ENCODE data around the gene GH1. TPM values are rescaled to one million over a fixed set of nuclear protein-coding genes. Genes with fewer than 3 reads are reported as not detected.
A peak's percentile ranks its signal among the peaks of the same experiment; 100 is the strongest.

The GH1 gene
- polyA plus RNA-seq, 2 of the 4 experiments (the other 2 are of a cell fraction), result not detected

DNA sequence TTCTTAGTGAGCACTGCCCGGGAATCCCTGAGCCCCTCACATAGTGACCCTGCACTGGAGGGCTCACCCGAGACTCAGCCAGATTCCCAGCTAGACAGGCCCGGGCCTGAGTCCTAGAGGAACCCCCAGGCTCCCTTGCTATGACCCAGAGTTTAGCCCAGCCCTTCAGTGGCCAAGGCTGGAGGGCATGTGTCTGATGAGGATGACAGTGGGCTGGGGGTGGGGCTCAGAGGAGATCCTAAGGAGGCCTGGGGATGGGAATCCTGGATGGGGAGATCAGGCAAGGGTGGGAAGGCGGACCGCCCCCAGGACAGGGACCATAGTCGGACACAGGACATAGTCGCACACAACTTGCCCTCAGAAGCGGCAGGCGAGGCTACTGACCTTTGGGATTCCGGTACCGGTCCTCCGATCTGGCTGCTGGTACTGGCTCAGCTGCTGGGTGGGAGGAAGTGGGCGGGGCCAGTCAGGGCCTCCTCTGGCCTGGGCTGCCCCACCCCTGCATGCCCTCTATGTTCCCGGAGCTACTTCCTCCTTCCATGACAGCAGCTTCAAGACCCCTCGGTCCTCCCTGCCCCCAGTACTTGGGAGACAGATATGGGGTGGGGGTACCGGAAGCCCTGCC, 12.4 kb upstream of the GH1 start:
- DNase-seq (ENCODE audit: low read depth in 1 of 2, low spot score in 1 of 2) (no peak), ATAC-seq (peak in 1 of 2 experiments; percentile 41; a peak in 3 of 6 replicates), FAIRE-seq (no peak)
- WGBS (ENCODE audit: missing lambda C conversion rate), result 74% methylated on average over 16 of the region's 16 CpGs
- H3K27ac ChIP-seq, result no peak overlapping the region
- ChIA-PET POLR2A (no interaction called here), CTCF (interaction anchor here (0.9 to 9.0 kb wide), 11 partner anchors 9 to 351 kb away, joined by 3 to 132 read pairs (median 10); partner anchors contain the start of genes CSHL1 and GH1)
- no peak overlapping the region for H3K4me3 ChIP-seq
- TF ChIP-seq CBX2 (IDR thresholded peaks at IDR 0.05; ENCODE audit: borderline replicate concordance, low read depth), result no peak
- TF ChIP-seq HES2 (IDR thresholded peaks at IDR 0.05), result no peak
- no peak for TF ChIP-seq MAZ (IDR thresholded peaks at IDR 0.05; ENCODE audit: borderline replicate concordance, low read depth, low read length)
- no peak for TF ChIP-seq REST (IDR thresholded peaks at IDR 0.05)
- TF ChIP-seq JUNB (IDR thresholded peaks at IDR 0.05), result no peak
- TF ChIP-seq USF2 (IDR thresholded peaks at IDR 0.05), result no peak
- no peak for TF ChIP-seq GATA3 (IDR thresholded peaks at IDR 0.05; ENCODE audit: borderline replicate concordance)
- TF ChIP-seq CBX8 (IDR thresholded peaks at IDR 0.05), result no peak
- TF ChIP-seq RFX5 (IDR thresholded peaks at IDR 0.05), result no peak
- TF ChIP-seq RAD21 (conservative IDR thresholded peaks at IDR 0.05 in 1 of 2, IDR thresholded peaks at IDR 0.05 in 1 of 2), result no peak
- no peak for TF ChIP-seq ZFP36 (IDR thresholded peaks at IDR 0.05; ENCODE audit: borderline replicate concordance, partially characterized antibody)
- TF ChIP-seq NFE2L2 (conservative IDR thresholded peaks at IDR 0.05; ENCODE audit: low read length), result no peak
- no peak for TF ChIP-seq POLR2A (IDR thresholded peaks at IDR 0.05; ENCODE audit: low read length)
- no peaks in the 10 kb centered on the region for H3K4me1 ChIP-seq
- no peaks in the 10 kb centered on the region for H3K9me3 ChIP-seq
- no peak overlapping the region for H3K4me2 ChIP-seq

DNA sequence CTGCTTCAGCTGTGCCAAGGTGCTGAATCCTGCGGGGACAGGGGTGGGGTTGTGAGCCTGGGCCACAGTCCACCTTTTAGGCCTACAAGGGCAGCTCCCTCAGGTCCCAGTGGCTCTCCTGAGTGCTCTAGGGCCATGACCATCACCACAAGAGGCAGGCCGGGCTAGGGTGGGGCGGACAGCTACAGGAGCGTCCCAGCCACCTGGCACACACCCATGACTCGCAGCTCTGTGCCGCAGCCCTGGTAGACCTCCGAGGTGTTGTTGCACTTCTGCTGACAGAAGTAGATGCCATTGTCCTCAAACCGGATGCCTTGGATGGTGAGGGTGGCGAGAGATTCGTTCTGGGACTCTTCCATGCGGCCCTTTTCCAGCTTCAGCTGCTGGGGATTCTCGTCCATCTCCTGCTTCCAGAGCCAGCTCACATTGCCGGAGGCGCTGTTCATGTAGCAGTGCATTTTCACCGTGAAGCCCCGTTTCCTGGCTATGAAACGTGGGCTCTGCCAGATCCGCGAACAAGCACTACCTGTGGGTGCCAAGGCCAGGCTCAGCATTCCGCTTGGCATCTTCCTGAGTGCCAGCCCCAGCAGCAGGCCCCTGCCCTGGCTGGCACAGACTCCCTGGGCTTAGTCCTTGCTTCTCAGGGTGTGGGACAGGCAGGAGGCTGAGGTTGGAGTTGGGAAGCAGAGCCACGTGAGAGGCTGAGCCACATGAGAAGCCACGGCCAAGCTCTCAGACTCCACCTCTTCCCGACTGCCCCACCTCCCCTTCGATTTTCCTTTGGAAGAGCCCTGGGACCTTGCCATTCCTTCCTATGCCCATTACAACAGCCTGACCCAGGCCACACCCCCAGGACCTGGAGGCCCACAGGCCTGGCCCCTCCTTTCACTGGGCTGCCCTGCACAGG, 11.5 kb upstream of the GH1 start:
- Histone ChIP-seq H3K27ac (no peak overlapping the region), H3K4me2 (no peak overlapping the region), H3K4me3 (no peak overlapping the region), H3K9me3 (no peaks in the 10 kb centered on the region), H3K4me1 (no peaks in the 10 kb centered on the region)
- ChIA-PET CTCF (interaction anchor here (0.8 to 9.0 kb wide), 14 partner anchors 10 to 352 kb away, joined by 3 to 132 read pairs (median 6); partner anchors contain the start of genes CSHL1 and GH1), POLR2A (no interaction called here)
- peak; percentile 30 to 43; a peak in 3 of 6 replicates for ATAC-seq
- WGBS (ENCODE audit: missing lambda C conversion rate), result 83% methylated on average over 23 of the region's 24 CpGs
- DNase-seq (ENCODE audit: low read depth in 1 of 2, low spot score in 1 of 2), result no peak
- FAIRE-seq, result no peak
- TF ChIP-seq ZSCAN20 (CRISPR knock-in tag; IDR thresholded peaks at IDR 0.05), result no peak
- no peak for TF ChIP-seq ZFP36 (IDR thresholded peaks at IDR 0.05; ENCODE audit: borderline replicate concordance, partially characterized antibody)
- no peak for TF ChIP-seq KDM5A (IDR thresholded peaks at IDR 0.05)
- no peak for TF ChIP-seq MAZ (IDR thresholded peaks at IDR 0.05; ENCODE audit: borderline replicate concordance, low read depth, low read length)
- TF ChIP-seq NR3C1 (IDR thresholded peaks at IDR 0.05), result no peak
- no peak for TF ChIP-seq MAX (IDR thresholded peaks at IDR 0.05)
- no peak for TF ChIP-seq JUNB (IDR thresholded peaks at IDR 0.05)
- TF ChIP-seq ELK1 (IDR thresholded peaks at IDR 0.05; ENCODE audit: low read depth, low read length), result no peak
- TF ChIP-seq POLR2A (IDR thresholded peaks at IDR 0.05; ENCODE audit: low read length), result no peak
- TF ChIP-seq RFX5 (IDR thresholded peaks at IDR 0.05), result no peak
- no peak for TF ChIP-seq HOXB5 (CRISPR knock-in tag; IDR thresholded peaks at IDR 0.05)
- TF ChIP-seq HEYL (CRISPR knock-in tag; IDR thresholded peaks at IDR 0.05), result no peak
- no peak for TF ChIP-seq MYC (IDR thresholded peaks at IDR 0.05; ENCODE audit: borderline replicate concordance, low read length)
- no peak for TF ChIP-seq BHLHE40 (IDR thresholded peaks at IDR 0.05; ENCODE audit: low read depth, low read length)
- TF ChIP-seq, protein P1, sequence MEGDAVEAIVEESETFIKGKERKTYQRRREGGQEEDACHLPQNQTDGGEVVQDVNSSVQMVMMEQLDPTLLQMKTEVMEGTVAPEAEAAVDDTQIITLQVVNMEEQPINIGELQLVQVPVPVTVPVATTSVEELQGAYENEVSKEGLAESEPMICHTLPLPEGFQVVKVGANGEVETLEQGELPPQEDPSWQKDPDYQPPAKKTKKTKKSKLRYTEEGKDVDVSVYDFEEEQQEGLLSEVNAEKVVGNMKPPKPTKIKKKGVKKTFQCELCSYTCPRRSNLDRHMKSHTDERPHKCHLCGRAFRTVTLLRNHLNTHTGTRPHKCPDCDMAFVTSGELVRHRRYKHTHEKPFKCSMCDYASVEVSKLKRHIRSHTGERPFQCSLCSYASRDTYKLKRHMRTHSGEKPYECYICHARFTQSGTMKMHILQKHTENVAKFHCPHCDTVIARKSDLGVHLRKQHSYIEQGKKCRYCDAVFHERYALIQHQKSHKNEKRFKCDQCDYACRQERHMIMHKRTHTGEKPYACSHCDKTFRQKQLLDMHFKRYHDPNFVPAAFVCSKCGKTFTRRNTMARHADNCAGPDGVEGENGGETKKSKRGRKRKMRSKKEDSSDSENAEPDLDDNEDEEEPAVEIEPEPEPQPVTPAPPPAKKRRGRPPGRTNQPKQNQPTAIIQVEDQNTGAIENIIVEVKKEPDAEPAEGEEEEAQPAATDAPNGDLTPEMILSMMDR (IDR thresholded peaks at IDR 0.05), result no peak
- no peak for TF ChIP-seq RAD21 (conservative IDR thresholded peaks at IDR 0.05 in 1 of 2, IDR thresholded peaks at IDR 0.05 in 1 of 2)
- no peak for TF ChIP-seq HOXA7 (CRISPR knock-in tag; IDR thresholded peaks at IDR 0.05)
- no peak for TF ChIP-seq E2F6 (IDR thresholded peaks at IDR 0.05; ENCODE audit: borderline replicate concordance, low read depth)
- TF ChIP-seq PHF8 (IDR thresholded peaks at IDR 0.05; ENCODE audit: borderline replicate concordance, low read depth), result no peak

Measured in A549 (cell line).